ENCODE measurements around the gene FOXJ2.
"Not testable (repeated sequence)": the region's sequence is repeated elsewhere in the genome, so short reads cannot be mapped to it uniquely, and the experiment has no call there.

The FOXJ2 gene

GRCh38 chr12:8031017-8031416 lies 1.5 kb upstream of the FOXJ2 start:
- not testable (repeated sequence) for FAIRE-seq

GRCh38 chr12:8031872-8032241 lies 659 bp upstream of the FOXJ2 start:
- no peak for FAIRE-seq

GRCh38 chr12:8033153-8034044 lies 883 bp downstream of the FOXJ2 start:
- FAIRE-seq: no peak

GRCh38 chr12:8034802-8035201 lies 2.3 kb downstream of the FOXJ2 start:
- FAIRE-seq: no peak

GRCh38 chr12:8035440-8036010 lies 3.0 kb downstream of the FOXJ2 start:
- no peak for FAIRE-seq

GRCh38 chr12:8036346-8036745 lies 3.8 kb downstream of the FOXJ2 start:
- FAIRE-seq: no peak

- FAIRE-seq: no peak
Measured at GRCh38 chr12:8037046-8037663, 4.6 kb downstream of the FOXJ2 start.

GRCh38 chr12:8037947-8038346 lies 5.4 kb downstream of the FOXJ2 start:
- FAIRE-seq: no peak

- no peak for FAIRE-seq
Measured at GRCh38 chr12:8038659-8039114, 6.2 kb downstream of the FOXJ2 start.

- no peak for FAIRE-seq
Measured at GRCh38 chr12:8040791-8041190, 8.3 kb downstream of the FOXJ2 start.

- FAIRE-seq: peak; percentile 58
Measured at GRCh38 chr12:8045952-8046944, 13.7 kb downstream of the FOXJ2 start.

- no peak for FAIRE-seq
Measured at GRCh38 chr12:8047842-8048241, 15.3 kb downstream of the FOXJ2 start.

- FAIRE-seq: no peak
Measured at GRCh38 chr12:8048906-8049305, 16.4 kb downstream of the FOXJ2 start.

GRCh38 chr12:8050600-8051250 lies 18.2 kb downstream of the FOXJ2 start:
- no peak for FAIRE-seq

GRCh38 chr12:8052679-8053078 lies 20.2 kb downstream of the FOXJ2 start:
- FAIRE-seq: no peak

- FAIRE-seq: no peak
Measured at GRCh38 chr12:8054816-8055215, 22.3 kb downstream of the FOXJ2 start.

- FAIRE-seq: no peak
Measured at GRCh38 chr12:8057306-8057705, 24.8 kb downstream of the FOXJ2 start.

- no peak for FAIRE-seq
Measured at GRCh38 chr12:8057839-8058238, 25.3 kb downstream of the FOXJ2 start.

- FAIRE-seq: no peak
Measured at GRCh38 chr12:8058506-8058905, 26.0 kb downstream of the FOXJ2 start.

- FAIRE-seq: no peak
Measured at GRCh38 chr12:8064131-8064530, 31.6 kb downstream of the FOXJ2 start.

GRCh38 chr12:8065991-8066594 lies 33.6 kb downstream of the FOXJ2 start, which contains the start of gene C3AR1:
C3AR1 (minus strand) TSS chr12:8066359; CDS start chr12:8060185, 6,174 bp downstream.
- no peak for FAIRE-seq

GRCh38 chr12:8069582-8069981 lies 37.1 kb downstream of the FOXJ2 start:
- no peak for FAIRE-seq
